GM10266 (cell line): ENCODE results near the gene RPL21.

ENCODE experiments used
- DNase-seq: peaks from one replicate; pipeline ENCODE4 v3.0.0; 2012; ENCODE audit errors: extremely low spot score
- TF ChIP-seq, protein P1 (sequence below): IDR thresholded peaks from 2 replicates; pipeline ENCODE4 v1.5.1; 2012; ENCODE audit warnings: mild to moderate bottlenecking, low read depth; ENCODE audit not compliant: control insufficient read depth, insufficient read depth; ENCODE audit errors: missing control alignments

RPL21 gene

DNA sequence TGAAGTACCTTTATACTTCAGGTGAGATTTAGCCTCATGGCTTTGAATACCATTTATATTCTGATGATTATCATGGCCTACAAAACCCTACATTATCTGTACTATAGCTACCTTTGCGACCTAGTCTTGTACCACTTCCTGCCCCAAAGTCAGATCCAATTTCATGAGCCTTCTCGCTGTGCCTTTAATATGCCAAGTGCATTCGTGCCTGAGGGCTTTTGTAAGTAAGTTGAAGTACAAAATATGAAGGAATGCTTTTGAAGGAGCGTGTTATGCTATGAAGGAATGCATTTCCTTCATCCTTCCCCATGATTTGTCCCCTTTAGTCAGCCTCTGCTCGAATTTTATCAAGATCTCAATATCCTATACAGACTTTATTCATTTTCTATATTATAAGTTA lies 10.0 kb downstream of the RPL21 start:
- TF ChIP-seq, protein P1, sequence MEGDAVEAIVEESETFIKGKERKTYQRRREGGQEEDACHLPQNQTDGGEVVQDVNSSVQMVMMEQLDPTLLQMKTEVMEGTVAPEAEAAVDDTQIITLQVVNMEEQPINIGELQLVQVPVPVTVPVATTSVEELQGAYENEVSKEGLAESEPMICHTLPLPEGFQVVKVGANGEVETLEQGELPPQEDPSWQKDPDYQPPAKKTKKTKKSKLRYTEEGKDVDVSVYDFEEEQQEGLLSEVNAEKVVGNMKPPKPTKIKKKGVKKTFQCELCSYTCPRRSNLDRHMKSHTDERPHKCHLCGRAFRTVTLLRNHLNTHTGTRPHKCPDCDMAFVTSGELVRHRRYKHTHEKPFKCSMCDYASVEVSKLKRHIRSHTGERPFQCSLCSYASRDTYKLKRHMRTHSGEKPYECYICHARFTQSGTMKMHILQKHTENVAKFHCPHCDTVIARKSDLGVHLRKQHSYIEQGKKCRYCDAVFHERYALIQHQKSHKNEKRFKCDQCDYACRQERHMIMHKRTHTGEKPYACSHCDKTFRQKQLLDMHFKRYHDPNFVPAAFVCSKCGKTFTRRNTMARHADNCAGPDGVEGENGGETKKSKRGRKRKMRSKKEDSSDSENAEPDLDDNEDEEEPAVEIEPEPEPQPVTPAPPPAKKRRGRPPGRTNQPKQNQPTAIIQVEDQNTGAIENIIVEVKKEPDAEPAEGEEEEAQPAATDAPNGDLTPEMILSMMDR = no peak
- DNase-seq = no peak

DNA sequence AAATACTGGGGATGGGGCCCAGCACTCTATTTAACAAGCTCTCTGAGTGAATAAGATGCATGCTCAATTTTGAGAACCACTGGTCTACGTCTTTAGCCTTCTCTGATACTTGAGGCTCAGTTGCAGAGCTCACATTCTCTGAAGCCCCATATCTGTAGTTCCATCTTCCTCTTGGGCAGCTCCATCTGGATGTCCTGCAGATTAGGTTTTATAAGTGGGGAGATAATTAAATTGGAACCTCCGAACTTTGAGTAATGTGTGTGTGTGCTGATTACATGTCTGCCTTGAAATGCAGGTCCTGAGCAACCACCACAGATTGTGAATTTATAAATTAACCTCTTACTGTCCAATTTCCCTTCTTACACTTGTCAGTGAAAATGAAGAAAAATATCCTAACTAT lies 12.1 kb downstream of the RPL21 start:
- no peak for DNase-seq

DNA sequence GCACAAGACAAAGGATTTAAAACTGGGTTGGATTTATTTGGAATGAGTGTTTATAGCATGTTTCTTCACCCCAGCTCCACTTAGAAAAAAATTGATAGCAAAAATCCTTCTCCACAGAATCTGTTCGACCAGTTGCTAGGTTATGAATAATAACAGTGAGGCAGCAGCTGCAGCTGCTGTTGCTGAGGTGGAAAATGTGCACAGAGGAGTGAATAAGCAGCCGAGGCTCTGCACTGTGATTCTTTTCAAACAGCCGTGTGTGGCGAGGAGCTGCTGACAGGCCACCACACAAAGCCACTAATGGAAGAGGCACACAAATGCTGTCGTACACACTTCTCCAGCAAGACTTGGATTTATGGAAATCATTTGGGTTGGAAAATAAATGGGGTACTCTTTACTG lies 12.8 kb downstream of the RPL21 start:
- DNase-seq = no peak
- TF ChIP-seq, protein P1 = no peak

More for the DNA sequence above, 12.1 kb downstream of the RPL21 start:
- TF ChIP-seq, protein P1 = no peak

DNA sequence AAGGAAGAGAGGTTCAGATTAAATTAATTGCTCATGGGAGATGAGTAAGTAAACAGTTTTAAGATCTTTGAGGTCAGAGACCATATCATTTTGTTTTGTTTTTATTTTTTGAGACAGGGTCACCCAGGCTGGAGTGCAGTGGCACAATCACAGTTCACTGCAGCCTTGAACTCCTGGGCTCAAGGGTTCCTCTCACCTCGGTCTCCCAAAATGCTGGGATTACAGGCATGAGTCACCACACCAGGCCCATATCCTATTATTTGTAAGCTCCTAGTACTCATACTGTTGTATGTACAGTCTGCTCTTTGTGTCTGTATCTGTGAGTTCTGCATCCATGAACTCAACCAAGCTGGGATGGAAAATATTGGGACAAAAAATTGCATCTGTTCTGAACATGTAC lies 13.3 kb downstream of the RPL21 start:
- TF ChIP-seq, protein P1 = no peak
- no peak for DNase-seq

DNA sequence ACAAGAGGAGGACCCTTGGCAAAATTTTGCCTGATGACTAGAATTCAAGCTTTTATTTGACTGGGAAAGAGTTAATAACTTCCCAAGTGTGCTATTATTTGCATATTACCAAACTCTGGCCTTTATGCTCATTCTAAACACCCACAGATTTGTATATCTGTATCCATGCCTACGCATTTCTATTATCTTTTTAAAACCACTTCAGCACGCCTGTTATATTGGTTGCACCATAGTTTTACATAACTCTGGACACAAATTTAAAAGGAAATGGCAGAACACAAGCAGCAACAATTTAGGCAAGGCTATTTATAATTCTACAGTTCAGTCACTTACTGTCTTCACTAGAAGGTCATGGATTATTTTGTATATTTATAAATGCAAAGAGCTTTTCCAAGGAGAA lies 15.6 kb downstream of the RPL21 start:
- DNase-seq = no peak

DNA sequence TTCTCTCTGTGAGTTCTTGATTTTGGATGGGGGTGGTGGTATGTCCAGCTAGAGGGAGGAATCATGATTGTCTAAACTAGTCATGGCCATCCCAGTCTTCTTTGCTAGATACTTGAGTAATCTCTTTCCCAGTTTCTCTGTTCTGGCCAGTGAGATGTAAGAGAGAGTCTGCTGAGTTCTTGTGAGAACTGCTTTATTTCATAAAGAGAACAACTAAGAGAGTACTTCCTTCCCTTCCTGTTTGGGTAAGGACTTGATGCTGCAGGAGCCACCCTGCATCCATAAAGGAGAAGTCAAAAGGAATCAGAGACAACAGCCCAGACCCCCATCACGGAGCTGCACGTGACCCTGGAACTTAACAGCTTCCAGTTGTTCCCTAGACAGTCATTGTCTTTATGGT lies 16.2 kb downstream of the RPL21 start:
- TF ChIP-seq, protein P1 = no peak
- DNase-seq = no peak

More for the DNA sequence above, 15.6 kb downstream of the RPL21 start:
- TF ChIP-seq, protein P1 = no peak

DNA sequence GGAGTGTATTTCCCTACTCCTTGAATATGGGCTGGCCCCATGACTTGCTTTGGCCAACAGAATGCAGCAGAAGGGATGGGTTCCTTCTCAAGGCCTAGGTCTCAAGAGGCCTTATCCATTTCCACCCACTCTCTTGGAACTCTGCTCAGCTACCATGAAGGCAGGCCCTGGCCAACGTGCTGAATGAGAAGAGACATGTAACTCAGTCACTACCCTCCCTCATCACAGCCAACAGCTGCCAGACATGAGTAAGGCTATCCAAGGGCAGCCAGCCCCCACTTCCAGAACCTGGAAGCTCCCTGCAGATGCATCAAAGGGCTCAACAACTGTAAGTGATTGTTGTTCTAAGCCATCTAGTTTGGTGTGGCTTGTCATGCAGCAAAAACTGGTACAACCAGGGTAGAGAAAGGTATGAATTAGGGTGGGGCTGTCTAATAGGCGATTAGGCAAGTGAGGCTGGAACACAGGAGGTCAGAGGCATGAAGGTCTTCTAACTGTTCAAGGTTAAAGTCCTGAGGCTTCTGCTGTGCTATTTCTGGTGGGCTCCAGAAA lies 17.8 kb downstream of the RPL21 start:
- TF ChIP-seq, protein P1 = no peak
- no peak for DNase-seq
